Lower lobe of right lung (tissue), 2 donors: ENCODE data around the gene CEP120. TPM values are rescaled to one million over a fixed set of nuclear protein-coding genes. Genes with fewer than 3 reads are reported as not detected.
A peak's percentile ranks its signal among the peaks of the same experiment; 100 is the strongest.

Source experiments
- ATAC-seq, 2 donors: fragments of 200-7000 bp; cut with Tn5 transposase; one replicate each; pipeline ENCODE4 v1.9.1; 2020 to 2022; ENCODE audit warnings: mild to moderate bottlenecking in 2 of 2, moderate library complexity in 2 of 2
- DNase-seq: peaks from one replicate; pipeline ENCODE4 v3.0.0-alpha.2; 2020
- H3K27ac ChIP-seq: fragments of 200-600 bp; one replicate; pipeline ENCODE4 v1.8.0; 2022
- H3K27me3 ChIP-seq: fragments of 200-600 bp; one replicate; pipeline ENCODE4 v1.8.0; 2022; ENCODE audit warnings: low read depth
- H3K36me3 ChIP-seq: fragments of 200-600 bp; one replicate; pipeline ENCODE4 v1.8.0; 2022; ENCODE audit warnings: mild to moderate bottlenecking
- H3K4me1 ChIP-seq: fragments of 200-600 bp; one replicate; pipeline ENCODE4 v1.8.0; 2022
- H3K4me3 ChIP-seq: fragments of 200-600 bp; one replicate; pipeline ENCODE4 v1.8.0; 2022; ENCODE audit warnings: mild to moderate bottlenecking
- H3K9me3 ChIP-seq: fragments of 200-600 bp; one replicate; pipeline ENCODE4 v1.8.0; 2022
- intact Hi-C: fragments of 100-400 bp; cut with DNase I; formaldehyde crosslinking; loops from one replicate; pipeline ENCODE4 v1.11.0; 2022
- total RNA-seq: library from RNA; stranded (reverse); fragmentation: NEBNext Ultra II Directional; extraction: Animal tissue kit (Norgen Biotek cat#: 25700); gene quantifications from one replicate; pipeline ENCODE4 v1.2.1, GENCODE V29; 2021
- TF ChIP-seq, protein P1 (sequence below): fragments of 200-600 bp; IDR thresholded peaks from one replicate; pipeline ENCODE4 v1.8.0; 2022; ENCODE audit warnings: antibody characterized with exemption, mild to moderate bottlenecking
- donor health status: DM: no; HTN: yes; CAD: no; lungs with severe emphysema.

Gene CEP120
- total RNA-seq, 1 donor from 2014 or later, result 22.3 TPM

DNA sequence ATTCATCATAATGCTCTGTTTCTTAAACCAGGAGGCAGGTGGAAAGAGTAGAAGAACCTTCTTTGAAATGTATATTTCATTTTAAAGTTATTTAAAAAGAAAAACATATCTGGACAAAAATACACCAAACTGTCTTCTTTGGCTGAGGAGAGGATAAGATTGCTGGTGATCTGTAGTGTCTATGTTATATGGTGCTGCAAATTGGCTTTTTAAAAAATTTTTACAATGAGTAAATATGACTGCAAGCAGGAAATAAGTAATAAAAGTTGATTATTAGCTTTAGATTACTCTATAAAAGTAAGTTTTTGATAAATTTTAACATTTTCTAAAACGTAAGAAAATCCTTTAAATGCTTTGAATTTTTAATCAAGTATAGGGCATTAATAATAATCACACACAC lies 64.9 kb downstream of the CEP120 start:
- Histone ChIP-seq H3K36me3 (peaks cover 23% of the 10 kb centered on the region), H3K9me3 (no peaks in the 10 kb centered on the region), H3K27ac (no peak overlapping the region), H3K4me3 (no peak overlapping the region), H3K27me3 (no peaks in the 10 kb centered on the region), H3K4me1 (no peaks in the 10 kb centered on the region)
- ATAC-seq (no peak), DNase-seq (no peak)
- intact Hi-C loops, result no loop called here
- TF ChIP-seq, protein P1, sequence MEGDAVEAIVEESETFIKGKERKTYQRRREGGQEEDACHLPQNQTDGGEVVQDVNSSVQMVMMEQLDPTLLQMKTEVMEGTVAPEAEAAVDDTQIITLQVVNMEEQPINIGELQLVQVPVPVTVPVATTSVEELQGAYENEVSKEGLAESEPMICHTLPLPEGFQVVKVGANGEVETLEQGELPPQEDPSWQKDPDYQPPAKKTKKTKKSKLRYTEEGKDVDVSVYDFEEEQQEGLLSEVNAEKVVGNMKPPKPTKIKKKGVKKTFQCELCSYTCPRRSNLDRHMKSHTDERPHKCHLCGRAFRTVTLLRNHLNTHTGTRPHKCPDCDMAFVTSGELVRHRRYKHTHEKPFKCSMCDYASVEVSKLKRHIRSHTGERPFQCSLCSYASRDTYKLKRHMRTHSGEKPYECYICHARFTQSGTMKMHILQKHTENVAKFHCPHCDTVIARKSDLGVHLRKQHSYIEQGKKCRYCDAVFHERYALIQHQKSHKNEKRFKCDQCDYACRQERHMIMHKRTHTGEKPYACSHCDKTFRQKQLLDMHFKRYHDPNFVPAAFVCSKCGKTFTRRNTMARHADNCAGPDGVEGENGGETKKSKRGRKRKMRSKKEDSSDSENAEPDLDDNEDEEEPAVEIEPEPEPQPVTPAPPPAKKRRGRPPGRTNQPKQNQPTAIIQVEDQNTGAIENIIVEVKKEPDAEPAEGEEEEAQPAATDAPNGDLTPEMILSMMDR, result no peak

DNA sequence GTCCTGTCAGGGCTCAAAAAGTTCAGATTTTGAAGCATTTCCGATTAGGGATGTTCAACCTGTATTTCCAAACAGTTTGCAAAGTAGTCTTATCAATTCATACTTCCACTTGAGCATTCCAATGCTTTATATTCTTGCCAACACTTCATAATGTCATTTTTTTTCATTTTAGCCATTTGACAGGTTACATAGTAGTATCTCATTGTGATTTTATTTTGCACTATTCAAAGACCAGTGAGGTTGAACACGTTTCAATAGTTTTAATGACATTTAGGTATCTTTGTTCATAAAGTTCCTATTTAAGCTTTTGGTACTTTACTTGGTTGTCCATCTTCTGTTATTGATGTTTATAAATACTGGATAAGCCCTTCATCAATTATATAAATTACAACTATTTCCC lies 71.4 kb downstream of the CEP120 start:
- H3K27me3 ChIP-seq, result no peaks in the 10 kb centered on the region
- no peak overlapping the region for H3K27ac ChIP-seq
- peaks cover 23% of the 10 kb centered on the region for H3K36me3 ChIP-seq
- DNase-seq, result no peak
- no peaks in the 10 kb centered on the region for H3K4me1 ChIP-seq
- no peak for ATAC-seq
- intact Hi-C loops, result no loop called here
- TF ChIP-seq, protein P1, result no peak
- H3K9me3 ChIP-seq, result no peaks in the 10 kb centered on the region
- no peak overlapping the region for H3K4me3 ChIP-seq

DNA sequence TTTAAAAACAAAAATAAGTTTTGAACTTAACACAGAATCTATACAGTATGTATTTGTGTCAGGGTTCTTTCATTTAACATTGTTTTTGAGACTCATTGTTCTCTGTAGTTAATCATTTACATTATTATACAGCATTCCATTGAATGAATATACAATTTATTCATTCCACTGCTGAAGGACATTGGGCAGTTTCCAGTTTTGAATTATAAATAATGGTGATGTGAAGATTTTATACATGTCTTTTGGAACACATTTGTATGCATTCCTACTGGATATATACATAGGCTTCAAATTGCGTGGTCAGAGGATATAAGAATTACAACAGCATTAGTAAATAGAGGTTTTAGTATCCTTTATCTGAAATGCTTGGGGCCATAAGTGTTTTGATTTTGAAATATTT lies 72.0 kb downstream of the CEP120 start:
- TF ChIP-seq, protein P1, result no peak
- Histone ChIP-seq H3K27me3 (no peaks in the 10 kb centered on the region), H3K27ac (no peak overlapping the region), H3K4me1 (no peaks in the 10 kb centered on the region), H3K4me3 (no peak overlapping the region), H3K9me3 (no peaks in the 10 kb centered on the region), H3K36me3 (peaks cover 23% of the 10 kb centered on the region)
- DNase-seq, result no peak
- no peak for ATAC-seq
- intact Hi-C loops, result no loop called here

DNA sequence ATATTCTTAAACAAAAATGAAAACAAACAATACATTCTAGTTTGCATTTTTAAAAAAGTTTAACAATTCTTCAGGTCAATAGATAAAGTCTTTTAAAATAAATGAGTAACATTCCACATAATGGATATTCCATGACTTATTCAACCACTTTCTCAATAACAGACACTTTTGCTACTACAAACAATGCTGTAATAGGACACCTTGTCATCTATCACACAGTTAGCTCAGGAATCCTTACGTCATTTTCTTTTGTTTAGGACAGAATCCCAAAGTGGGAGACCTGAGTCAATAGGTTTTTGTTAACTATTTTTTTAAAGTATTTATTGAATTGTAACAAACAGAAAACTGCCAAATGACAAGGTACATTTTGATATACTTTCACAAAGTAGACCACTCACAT lies 72.5 kb downstream of the CEP120 start:
- Histone ChIP-seq H3K27me3 (no peaks in the 10 kb centered on the region), H3K4me3 (no peak overlapping the region), H3K9me3 (no peaks in the 10 kb centered on the region), H3K27ac (no peak overlapping the region), H3K4me1 (no peaks in the 10 kb centered on the region), H3K36me3 (peaks cover 23% of the 10 kb centered on the region)
- ATAC-seq (no peak), DNase-seq (no peak)
- intact Hi-C loops, result no loop called here
- TF ChIP-seq, protein P1, result no peak

DNA sequence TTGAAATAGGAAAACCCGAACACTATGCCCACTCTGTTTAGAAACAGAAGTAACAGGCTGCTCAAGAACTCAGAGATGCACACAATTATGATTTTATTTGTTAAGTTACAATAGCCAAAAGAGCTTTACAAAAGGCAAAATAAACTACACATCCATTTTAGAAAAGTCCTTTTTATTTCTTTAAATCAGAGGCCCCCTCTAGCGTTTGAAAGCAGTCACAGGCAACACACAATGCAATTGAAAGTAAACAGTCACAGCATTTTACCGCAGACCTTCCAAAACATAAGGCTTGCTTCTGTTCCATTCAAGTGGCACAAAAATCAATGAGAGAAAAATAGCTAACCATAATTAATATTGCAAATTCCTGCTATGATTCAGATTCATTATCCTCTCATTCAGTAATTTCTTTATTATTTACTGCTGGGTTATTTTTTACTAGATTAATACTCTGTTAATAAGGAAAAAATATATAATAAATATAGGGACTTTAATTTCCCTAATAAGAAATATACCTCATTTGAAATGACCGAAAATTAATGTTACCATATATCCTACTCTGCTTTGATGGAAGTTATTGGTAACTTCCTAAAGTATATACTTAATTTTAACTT lies 78.3 kb downstream of the CEP120 start:
- intact Hi-C loops, result no loop called here
- Histone ChIP-seq H3K4me3 (no peak overlapping the region), H3K9me3 (no peaks in the 10 kb centered on the region), H3K36me3 (peaks cover 23% of the 10 kb centered on the region), H3K27ac (no peak overlapping the region), H3K27me3 (no peaks in the 10 kb centered on the region), H3K4me1 (no peaks in the 10 kb centered on the region)
- no peak for DNase-seq
- TF ChIP-seq, protein P1, result peak; percentile 48
- ATAC-seq, result no peak
